ENCODE results near the gene INKA1.
A peak's percentile ranks its signal among the peaks of the same experiment; 100 is the strongest.
"Not testable (repeated sequence)": the region's sequence is repeated elsewhere in the genome, so short reads cannot be mapped to it uniquely, and the experiment has no call there.

The INKA1 gene

DNA sequence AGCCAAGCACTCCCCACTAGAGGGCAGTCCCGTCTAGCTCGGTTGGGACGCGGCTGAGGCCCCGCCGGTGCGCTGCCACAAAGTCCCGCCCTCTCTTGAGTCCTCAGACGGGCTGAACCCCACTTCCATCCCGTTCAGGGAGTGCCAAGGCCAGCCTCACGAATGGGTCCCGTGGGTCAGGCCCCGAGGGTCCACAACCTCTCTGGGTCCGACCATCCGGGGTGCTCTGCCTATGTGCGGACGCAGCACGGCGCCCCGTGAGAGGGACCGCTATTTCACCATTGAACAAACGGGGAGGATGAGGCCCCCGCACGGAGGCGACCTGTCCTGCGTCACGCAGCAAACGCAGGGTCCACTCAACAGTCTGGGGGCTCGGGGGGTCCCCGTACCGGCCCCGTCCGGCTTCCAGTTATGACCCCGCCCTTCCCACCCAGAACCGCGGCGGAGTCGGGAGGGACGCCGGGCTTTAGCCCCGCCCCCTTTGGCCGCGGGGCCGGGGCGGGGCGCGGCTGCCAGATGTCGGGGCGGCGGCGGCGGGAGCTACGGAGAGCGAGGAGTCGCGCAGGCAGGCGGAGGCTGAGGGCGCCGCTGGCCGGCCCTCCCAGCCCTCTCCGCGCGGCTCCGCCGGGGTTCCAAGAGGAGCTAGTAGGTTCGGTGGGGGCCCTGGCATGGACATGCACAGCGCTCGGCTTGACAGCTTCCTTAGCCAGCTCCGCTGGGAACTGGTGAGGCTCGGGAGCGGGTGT is at the start of gene INKA1:
INKA1 (plus strand) TSS at position 543 of the 746 bp plus-strand sequence; CDS start at position 675, 132 bp downstream.
- FAIRE-seq = no peak

- no peak for FAIRE-seq
These were observed 48.5 kb upstream of the INKA1 start for GRCh38 chr3:49754536-49754935.

DNA sequence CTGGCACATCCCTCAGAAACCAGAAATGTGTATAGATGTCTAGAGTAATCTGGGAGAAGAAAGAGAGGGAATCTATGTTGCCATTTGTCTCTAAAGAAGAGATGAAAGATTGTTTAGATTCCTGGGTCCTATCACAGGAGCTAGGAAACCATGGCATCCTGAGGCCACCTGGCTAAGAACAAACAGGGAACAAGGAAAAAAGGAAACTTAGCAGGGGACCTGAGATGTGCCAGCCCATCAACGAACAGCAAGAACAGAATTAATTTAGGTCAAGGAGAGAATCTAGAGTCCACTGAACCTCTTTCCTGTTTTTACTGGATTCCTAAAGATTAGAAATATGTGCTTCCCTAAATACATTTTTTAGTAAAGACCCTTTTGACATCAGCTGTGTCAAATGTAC is 47.0 kb upstream of the INKA1 start:
- no peak for FAIRE-seq

DNA sequence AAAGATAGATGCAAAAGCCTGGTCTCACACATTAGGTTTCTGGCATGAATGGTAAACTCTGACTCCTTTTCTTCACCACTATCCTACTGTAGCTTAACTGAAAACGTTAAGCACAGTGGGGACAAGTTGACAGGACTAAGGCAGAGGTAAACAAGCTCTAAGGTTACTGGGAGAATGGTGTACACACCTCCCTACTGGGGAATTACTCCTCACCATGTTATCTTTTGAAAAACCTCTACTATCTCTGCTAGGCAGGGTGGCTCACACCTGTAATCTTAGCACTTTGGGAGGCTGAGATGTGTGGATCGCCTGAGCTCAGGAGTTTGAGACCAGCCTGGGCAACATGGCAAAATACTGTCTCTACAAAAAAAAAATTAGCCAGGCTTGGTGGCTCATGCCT is 45.9 kb upstream of the INKA1 start:
- FAIRE-seq = no peak

DNA sequence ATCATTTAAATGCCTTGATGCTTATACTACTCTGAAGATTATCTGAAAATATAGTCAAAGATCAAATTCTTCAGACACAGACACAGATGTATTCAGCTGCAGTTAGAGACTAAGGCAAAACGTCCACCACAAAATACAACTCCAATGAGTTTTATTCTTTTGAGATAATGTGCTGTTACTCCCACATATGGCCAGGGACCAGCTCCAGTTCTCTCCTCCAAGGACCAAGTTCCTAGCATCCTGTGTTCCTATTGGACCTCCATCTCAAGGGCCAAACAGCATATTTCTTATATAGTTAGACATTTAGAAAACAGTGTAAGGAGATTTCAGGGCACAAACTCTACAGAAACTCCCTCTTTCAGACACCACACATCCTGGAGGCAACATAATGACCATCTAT is 43.8 kb upstream of the INKA1 start:
- FAIRE-seq = no peak

GRCh38 chr3:49761661-49762060 is 41.4 kb upstream of the INKA1 start:
- FAIRE-seq = no peak

DNA sequence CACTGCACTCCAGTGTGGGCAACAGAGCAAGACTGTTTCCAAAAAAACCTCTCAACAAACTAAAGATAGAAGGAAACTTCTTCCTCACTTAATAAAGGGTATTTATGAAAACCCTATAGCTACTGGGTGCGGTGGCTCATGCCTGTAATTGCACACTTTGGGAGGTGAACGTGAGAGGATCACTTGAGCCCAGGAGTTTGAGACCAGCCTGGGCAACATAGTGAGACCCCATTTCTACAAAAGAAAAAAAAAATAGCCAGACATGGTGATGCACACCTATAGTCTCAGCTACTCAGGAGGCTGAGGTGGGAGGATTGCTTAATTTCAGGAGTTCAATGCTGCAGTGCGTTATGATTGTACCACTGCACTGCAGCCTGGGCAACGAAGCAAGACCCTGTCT is 39.1 kb upstream of the INKA1 start:
- FAIRE-seq = no peak

- no peak for FAIRE-seq
These were observed 33.7 kb upstream of the INKA1 start for GRCh38 chr3:49769286-49769915.

DNA sequence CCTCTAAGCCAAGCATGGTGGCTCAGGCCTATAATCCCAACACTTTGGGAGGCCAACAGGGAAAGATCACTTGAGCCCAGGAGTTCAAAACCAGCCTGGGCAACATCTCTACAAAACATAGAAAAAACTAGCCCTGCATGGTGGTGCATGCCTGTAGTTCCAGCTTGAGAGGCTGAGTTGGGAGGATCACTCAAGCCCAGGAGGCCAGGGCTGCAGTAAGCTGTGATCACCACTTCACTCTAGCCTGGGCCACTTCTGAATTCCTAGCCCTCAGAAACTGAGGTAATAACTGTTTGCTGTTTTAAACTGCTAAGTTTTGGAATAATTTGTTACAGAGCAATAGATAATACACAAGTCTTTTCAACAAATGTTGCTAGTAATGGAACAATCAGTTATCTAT is 33.1 kb upstream of the INKA1 start:
- no peak for FAIRE-seq

DNA sequence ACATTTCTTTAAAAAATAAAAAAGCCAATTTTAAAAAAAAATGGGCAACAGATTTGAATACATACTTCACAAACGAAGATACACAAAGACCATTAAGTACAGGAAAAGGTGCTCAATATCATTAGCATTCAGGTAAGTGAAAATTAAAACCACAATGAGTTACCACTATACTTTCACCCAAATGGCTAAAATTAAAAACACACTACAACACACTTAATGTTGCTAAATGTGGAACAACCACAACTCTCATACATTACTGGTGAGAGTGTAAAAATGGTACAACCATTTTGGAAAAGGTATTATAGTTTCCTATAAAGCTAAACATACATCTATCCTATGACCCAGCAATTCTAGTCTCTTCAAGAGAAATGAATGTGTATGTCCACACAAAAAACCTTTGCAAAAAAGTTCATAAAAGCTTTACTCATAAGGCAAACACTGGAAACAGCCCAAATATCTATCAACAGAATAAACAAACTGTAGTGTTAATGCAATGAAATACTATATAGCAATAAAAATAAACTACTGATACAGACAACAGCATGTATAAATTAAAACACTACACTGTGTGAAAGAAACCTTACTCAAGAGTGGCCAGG is 31.6 kb upstream of the INKA1 start:
- peak; percentile 34 for FAIRE-seq

- FAIRE-seq = no peak
These were observed 30.4 kb upstream of the INKA1 start for GRCh38 chr3:49772703-49773102.

DNA sequence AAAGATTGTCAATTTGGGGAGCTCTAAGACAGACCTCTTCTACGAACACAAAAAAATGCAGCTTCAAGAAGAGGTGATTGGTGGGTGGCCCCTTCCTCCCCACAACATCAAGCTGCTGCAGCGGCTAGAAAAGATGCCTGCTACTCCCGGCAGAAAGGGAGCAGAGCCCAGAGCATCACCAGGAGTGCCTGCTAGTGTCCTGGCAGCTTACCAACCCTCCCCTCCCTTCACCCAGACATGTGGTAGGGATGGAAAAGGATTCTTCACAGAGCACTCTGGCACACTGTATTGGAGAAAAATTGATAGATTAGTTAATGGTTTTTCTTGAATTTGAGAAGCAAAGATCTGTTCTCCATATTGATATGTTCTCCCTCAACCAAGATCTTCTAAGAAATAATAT is 27.5 kb upstream of the INKA1 start:
- no peak for FAIRE-seq

GRCh38 chr3:49776101-49776500 is 27.0 kb upstream of the INKA1 start:
- not testable (repeated sequence) for FAIRE-seq

DNA sequence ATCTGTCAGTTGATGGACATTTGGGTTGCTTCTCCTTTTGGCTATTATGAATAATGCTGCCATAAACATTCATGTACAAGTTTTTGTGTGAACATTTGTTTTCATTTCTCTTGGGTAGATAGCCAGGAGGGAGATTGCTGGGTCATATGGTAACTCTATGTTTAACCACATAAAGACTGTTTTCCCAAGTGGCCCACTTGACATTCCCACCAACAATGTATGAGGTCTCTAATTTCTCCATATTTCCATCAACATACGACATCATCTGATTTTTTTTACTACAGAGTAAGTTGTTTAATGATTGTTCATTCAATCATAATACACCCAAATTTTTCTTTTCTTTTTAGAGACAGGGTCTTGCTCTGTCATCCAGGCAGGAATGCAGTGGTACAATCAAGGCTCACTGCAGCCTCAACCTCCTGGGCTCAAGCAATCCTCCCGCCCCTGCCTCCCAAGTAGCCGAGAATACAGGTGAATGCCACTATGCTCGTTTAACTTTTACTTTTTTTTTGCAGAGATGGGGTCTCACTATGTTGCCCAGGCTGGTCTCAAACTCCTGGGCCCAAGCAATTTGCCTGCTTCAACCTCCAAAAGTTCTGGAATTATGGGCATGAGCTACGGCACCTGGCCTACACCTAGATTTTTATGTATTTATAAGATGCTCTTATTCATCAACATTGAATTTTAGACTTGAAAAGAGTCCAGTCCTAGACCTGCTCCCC is 23.5 kb upstream of the INKA1 start:
- no peak for FAIRE-seq

DNA sequence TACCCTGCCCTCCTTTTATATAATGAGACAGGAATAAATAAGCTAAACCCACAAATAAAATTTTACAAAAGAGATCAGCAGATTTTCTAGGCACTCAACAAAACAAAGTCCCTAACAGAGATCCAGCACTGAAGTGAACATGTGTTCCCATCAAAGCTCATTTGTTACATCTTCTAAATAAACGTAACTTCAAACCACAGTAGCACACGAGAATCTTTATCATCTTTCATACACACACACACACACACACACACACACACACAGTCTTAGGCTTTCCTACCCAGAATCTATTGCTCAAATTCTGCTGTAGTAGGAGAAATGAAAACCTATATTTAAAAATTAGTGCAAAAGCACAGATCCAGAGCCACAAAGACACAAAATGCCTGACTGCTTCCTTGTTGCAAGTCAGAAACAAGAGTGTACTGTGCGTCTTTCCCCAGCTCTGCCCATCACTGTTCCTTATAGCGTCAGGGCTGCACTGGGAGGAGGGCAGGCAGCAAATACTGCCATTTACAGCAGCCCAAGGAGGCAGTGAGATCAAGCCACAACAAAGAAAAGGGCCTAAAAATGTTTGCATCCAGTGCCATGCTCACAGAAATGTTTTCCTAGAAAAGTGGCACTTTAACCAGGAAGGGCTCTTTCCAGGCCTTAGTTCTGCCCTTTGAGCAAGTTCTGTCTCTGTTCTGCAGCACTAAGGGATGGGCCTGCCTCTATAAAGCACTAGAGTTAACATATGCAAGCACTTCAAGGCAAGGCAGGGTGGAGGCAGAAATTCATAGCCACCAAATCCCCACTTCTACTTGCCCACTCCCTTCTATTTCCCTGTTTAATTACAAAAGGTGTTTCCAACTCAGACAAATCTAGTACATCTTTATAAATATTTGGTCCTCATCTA is 22.7 kb upstream of the INKA1 start:
- no peak for FAIRE-seq

DNA sequence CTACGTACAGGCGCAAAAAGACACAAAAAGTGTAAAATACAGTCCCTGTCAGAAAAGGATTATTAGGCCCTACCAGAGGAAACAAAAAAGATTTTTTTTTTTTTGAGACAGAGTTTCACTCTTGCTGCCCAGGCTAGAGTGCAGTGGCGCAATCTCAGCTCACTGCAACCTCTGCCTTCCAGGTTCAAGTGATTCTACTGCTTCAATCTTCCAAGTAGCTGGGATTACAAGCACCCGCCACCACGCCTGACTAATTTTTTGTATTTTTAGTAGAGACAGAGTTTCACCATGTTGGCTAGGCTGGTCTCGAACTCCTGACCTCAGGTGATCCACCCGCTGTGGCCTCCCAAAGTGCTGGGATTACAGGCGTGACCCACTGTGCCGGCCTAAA is 22.1 kb upstream of the INKA1 start:
- not testable (repeated sequence) for FAIRE-seq

- no peak for FAIRE-seq
These were observed 21.5 kb upstream of the INKA1 start for GRCh38 chr3:49781415-49782199.

DNA sequence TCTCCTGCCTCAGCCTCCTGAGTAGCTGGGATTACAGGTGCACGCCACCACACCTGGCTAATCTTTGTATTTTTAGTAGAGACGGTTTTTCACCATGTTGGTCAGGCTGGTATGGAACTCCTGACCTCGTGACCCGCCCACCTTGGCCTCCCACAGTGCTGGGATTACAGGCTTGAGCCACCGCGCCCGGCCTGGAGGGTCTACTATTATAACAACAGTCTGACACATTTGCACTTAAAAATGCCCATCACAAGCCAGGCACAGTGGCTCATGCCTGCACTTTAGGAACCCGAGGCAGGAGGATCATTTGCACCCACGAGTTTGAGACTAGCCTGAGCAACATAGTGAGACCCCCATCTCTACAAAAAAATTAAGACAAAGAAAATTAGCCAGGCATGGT is 20.8 kb upstream of the INKA1 start:
- not testable (repeated sequence) for FAIRE-seq

DNA sequence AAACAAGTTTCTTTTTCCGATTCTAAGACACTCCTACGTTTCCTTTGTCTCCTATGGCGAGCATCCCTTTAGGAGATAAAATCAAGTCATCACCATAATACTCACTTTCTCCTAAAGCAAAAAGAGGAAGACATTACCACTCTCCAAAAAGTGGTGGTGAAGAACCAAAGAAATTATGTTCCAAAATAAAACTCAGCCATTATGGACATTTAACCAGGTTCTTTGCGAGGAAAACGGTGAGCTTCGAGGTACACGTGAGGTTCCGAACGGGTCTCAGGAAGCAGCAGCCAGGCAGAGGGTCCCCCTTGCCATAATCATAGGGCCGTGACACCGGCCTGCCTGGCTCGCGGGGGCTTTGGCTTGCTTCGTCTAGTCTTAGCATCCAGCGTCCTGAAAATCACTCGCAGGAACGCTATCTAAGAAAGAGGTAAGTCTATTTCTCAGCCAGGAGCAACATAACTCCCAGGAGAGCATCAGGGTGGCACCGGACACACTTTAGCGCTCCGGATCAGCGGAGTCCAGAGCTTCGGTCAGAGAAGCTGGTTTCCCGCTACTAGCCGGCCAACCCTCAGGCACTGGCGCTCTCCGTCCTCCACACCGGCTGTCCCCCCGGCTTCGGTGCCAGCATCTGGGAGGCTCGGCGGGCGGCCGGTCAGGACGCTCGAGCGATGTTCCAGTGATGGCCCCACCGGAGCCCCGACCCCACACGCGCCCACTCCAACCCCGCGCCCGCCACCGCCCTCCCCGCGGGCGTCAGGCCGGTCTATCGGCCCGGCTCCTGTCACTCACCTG is 17.3 kb upstream of the INKA1 start:
- FAIRE-seq = no peak

DNA sequence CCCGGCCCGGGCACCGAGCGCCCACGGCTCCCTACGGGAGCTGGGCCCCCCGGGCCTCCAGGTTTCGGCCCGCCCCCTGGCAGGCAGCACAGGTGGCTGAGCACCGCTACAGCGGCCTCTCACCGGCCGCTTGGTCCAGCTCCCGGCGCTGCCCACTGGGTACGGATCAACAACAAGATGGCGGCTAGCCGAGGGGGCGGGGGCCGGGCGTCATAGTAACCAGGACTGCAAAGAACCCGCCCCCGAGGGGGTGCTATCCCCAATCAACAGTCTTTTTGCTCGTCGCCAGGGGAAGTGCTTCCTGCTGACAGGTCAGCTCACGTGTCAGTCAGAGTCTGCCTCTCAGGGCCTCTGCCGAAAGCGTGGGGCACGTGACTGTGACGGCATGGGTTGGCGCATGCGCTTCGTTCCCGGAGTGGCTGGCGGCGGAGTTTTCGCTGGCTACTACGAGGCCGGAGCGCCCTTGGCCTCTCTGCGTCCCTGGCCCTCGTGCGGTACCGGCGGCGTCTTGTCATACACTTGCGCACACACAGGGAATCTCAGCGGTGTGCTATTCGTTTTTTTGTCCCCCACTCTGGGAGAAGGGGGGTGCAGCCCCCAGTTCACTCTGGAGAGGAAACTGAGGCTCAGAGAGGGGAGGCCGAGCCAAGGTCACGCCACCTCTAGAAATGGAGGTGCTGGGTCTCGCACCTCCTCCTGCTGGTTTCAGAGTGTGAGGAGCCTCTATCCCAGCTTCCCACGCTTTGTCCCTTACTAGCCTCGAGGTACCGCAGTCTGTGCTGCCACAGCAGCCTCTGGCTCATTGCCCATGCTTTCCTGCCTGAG is 16.5 kb upstream of the INKA1 start, which contains the start of gene IP6K1:
IP6K1 (minus strand) TSS at position 186 of the 825 bp plus-strand sequence. CDS start 38,502 bp downstream, outside the sequence.
- FAIRE-seq = peak; percentile 98

All from G401.6 (cell line).